Measurements from ENCODE around the gene SLC9A3. TPM values are rescaled to one million over a fixed set of nuclear protein-coding genes. Genes with fewer than 3 reads are reported as not detected.

The SLC9A3 gene
- total RNA-seq, 1 experiment from 2014 or later = 0.85 TPM

GRCh38 chr5:479566-480319 lies 44.5 kb downstream of the SLC9A3 start:
- H3K9me3 Mint-ChIP-seq = no peaks in the 10 kb centered on the region
- H2BK120ac ChIP-seq (ENCODE audit: low read depth, low read length, poor library complexity, severe bottlenecking) = no peak overlapping the region
- TF ChIP-seq CTCF (conservative IDR thresholded peaks at IDR 0.05) = no peak
- no peak overlapping the region for H2AFZ ChIP-seq (ENCODE audit: low read length)
- H3K27ac Mint-ChIP-seq = no peak overlapping the region
- no peak overlapping the region for H4K8ac ChIP-seq (replicated peaks; ENCODE audit: insufficient read length, low read depth, low read length)
- WGBS (ENCODE audit: extremely low coverage, insufficient read length, low lambda C conversion rate) = no CpG with 5 or more reads among the region's 34 CpGs
- H3K27ac ChIP-seq (ENCODE audit: insufficient read length, low read depth, low read length) = no peak overlapping the region
- H3K4me1 ChIP-seq (ENCODE audit: insufficient read depth, low read length) = no peaks in the 10 kb centered on the region
- H2AK5ac ChIP-seq (ENCODE audit: insufficient read length, low read length) = no peak overlapping the region
- H3K4ac ChIP-seq (ENCODE audit: low read depth, low read length) = no peak overlapping the region
- H3K79me2 ChIP-seq (ENCODE audit: insufficient read depth, low read length) = no peaks in the 10 kb centered on the region
- H3K23ac ChIP-seq (ENCODE audit: insufficient read length, low read depth, low read length) = no peak overlapping the region
- H3K4me3 Mint-ChIP-seq = no peak overlapping the region
- H3K36me3 Mint-ChIP-seq (ENCODE audit: insufficient read depth in 1 of 3, low read depth in 3 of 3) = no peaks in the 10 kb centered on the region
- no peak overlapping the region for H4K5ac ChIP-seq (ENCODE audit: insufficient read length, low read depth, low read length)
- no peaks in the 10 kb centered on the region for H4K20me1 ChIP-seq (ENCODE audit: control insufficient read depth, insufficient read depth, insufficient read length)
- no peak overlapping the region for H3K9ac ChIP-seq (ENCODE audit: extremely low read depth, insufficient read length, low read length)
- H3K18ac ChIP-seq (ENCODE audit: insufficient read length, low read depth, low read length) = no peak overlapping the region
- peaks cover 37% of the 10 kb centered on the region for H3K27me3 Mint-ChIP-seq (ENCODE audit: low read depth)
- H3T11ph ChIP-seq (ENCODE audit: low read length) = no peak overlapping the region
- H2BK5ac ChIP-seq (ENCODE audit: insufficient read length, low read length) = no peak overlapping the region
- no peak overlapping the region for H2BK15ac ChIP-seq (ENCODE audit: low read depth, low read length)
- no peak for DNase-seq
- no peak overlapping the region for H4K91ac ChIP-seq (ENCODE audit: insufficient read length, low read depth, low read length)
- no peak overlapping the region for H3K4me2 ChIP-seq (ENCODE audit: insufficient read depth, insufficient read length, low read length)
- no peak overlapping the region for H2BK12ac ChIP-seq (ENCODE audit: insufficient read length, low read depth, low read length)
- no peak overlapping the region for H2BK20ac ChIP-seq (ENCODE audit: low read depth, low read length, poor library complexity, severe bottlenecking)
- H3K4me1 Mint-ChIP-seq = peaks cover 0 to 4% of the 10 kb centered on the region in 2 experiments; a peak in 2 of 4 replicates
- H3K56ac ChIP-seq (ENCODE audit: insufficient read length, low read depth, low read length) = no peak overlapping the region
- H3K79me1 ChIP-seq (ENCODE audit: insufficient read depth, low read depth, low read length, poor library complexity, severe bottlenecking) = no peaks in the 10 kb centered on the region
- peaks cover 19% of the 10 kb centered on the region; the same call in 1 of the 2 replicates for H3K27me3 ChIP-seq (ENCODE audit: insufficient read depth, low read length)
- no peak overlapping the region; the same call in 1 of the 2 replicates for H3K14ac ChIP-seq (ENCODE audit: insufficient read depth, low read length)
- H3K23me2 ChIP-seq (ENCODE audit: insufficient read length, low read depth, low read length, poor library complexity, severe bottlenecking) = peaks cover 3% of the 10 kb centered on the region
- H3K9me3 ChIP-seq (ENCODE audit: control insufficient read depth, low read depth, low read length) = no peaks in the 10 kb centered on the region

All from H9 (cell line).